Endothelial cell of umbilical vein (primary cell): ENCODE results near the gene USP6. TPM values are rescaled to one million over a fixed set of nuclear protein-coding genes. Genes with fewer than 3 reads are reported as not detected.
"Not testable (repeated sequence)": the region's sequence is repeated elsewhere in the genome, so short reads cannot be mapped to it uniquely, and the experiment has no call there.

ENCODE experiments used
- BruUV-seq: library from RNA; stranded (reverse); fragments of 400-500 nt; replicated peaks from 2 replicates; lab custom pipeline; 2021; lab: Mats Ljungman, UMichigan
- CTCF ChIA-PET: fragments of 300-600, 350-600 bp; sonication (Branson Sonifier 250); formaldehyde crosslinking; loops from one replicate; lab custom pipeline; 2021; ENCODE audit warnings: antibody characterized with exemption, inconsistent platforms; lab: Charles Lee
- POLR2A ChIA-PET: fragments of 300-600, 350-600 bp; sonication (Branson Sonifier 250); formaldehyde crosslinking; loops from one replicate; lab custom pipeline; 2021; ENCODE audit warnings: antibody characterized with exemption, inconsistent platforms; lab: Charles Lee
- DNase-seq: peaks from one replicate; pipeline ENCODE4 v3.0.0-alpha.2; 2011; ENCODE audit warnings: low read depth, low spot score
- FAIRE-seq: peaks from 2 replicates; lab custom pipeline; 2011; peaks lifted over from hg19 to GRCh38; lab: Jason Lieb, UNC
- H2AFZ ChIP-seq: 2 replicates; pipeline ENCODE4 v1.6.0; 2012; ENCODE audit warnings: low read depth, low read length, control low read depth, inconsistent platforms
- H3K27ac ChIP-seq: 2 replicates; pipeline ENCODE4 v1.5.1; 2011; ENCODE audit warnings: low read depth, mild to moderate bottlenecking, control low read depth, low read length, moderate library complexity; ENCODE audit not compliant: insufficient read depth
- H3K27me3 ChIP-seq, 2 experiments: 2 replicates each; pipeline versions ENCODE4 v1.6.0 to v1.6.1; 2011; ENCODE audit warnings: low read length in 2 of 2, mixed read lengths in 1 of 2; ENCODE audit not compliant: control insufficient read depth in 2 of 2, insufficient read depth in 2 of 2
- H3K36me3 ChIP-seq, 2 experiments: 2 replicates in 1 of 2; 3 replicates in 1 of 2; pipeline ENCODE4 v1.5.1; 2011; ENCODE audit warnings: low read length in 2 of 2, mild to moderate bottlenecking in 1 of 2, moderate library complexity in 1 of 2; ENCODE audit not compliant: control insufficient read depth in 2 of 2, insufficient read depth in 2 of 2; ENCODE audit errors: extremely low read depth in 1 of 2
- H3K4me1 ChIP-seq: 3 replicates; pipeline ENCODE4 v1.5.1; 2011; ENCODE audit warnings: mild to moderate bottlenecking, low read length; ENCODE audit not compliant: control insufficient read depth, insufficient read depth; ENCODE audit errors: extremely low read depth
- H3K4me2 ChIP-seq: 2 replicates; pipeline ENCODE4 v1.6.1; 2011; ENCODE audit warnings: low read length, control low read depth, mixed read lengths; ENCODE audit not compliant: insufficient read depth
- H3K4me3 ChIP-seq, 3 experiments: fragments of 200-600 bp in 1 of 3; sonication (generic), shearing (Covaris generic) in 1 of 3; replicated peaks in 1 of 3; 2 replicates each; pipeline ENCODE4 v1.5.1; 2011 to 2016; ENCODE audit warnings: control low read depth in 3 of 3, low read length in 3 of 3, mild to moderate bottlenecking in 2 of 3, inconsistent platforms in 1 of 3, low read depth in 1 of 3, moderate library complexity in 1 of 3; ENCODE audit not compliant: insufficient read depth in 1 of 3
- H3K79me2 ChIP-seq: 2 replicates; pipeline ENCODE4 v1.6.0; 2012; ENCODE audit warnings: low read length, inconsistent platforms; ENCODE audit not compliant: control insufficient read depth, insufficient read depth
- H3K9ac ChIP-seq: replicated peaks from 2 replicates; pipeline ENCODE3; 2011; ENCODE audit warnings: low read length, control low read depth; ENCODE audit not compliant: insufficient read depth; ENCODE audit errors: extremely low read depth
- H3K9me1 ChIP-seq: replicated peaks from 3 replicates; pipeline ENCODE4 v1.6.0; 2011; ENCODE audit warnings: mild to moderate bottlenecking, low read length; ENCODE audit not compliant: control insufficient read depth, insufficient read depth; ENCODE audit errors: extremely low read depth
- H3K9me3 ChIP-seq: replicated peaks from 2 replicates; pipeline ENCODE4 v1.5.1; 2012; ENCODE audit warnings: low read length, inconsistent platforms; ENCODE audit not compliant: control insufficient read depth, insufficient read depth
- H4K20me1 ChIP-seq: replicated peaks from 2 replicates; pipeline ENCODE3; 2011; ENCODE audit warnings: mild to moderate bottlenecking, low read length; ENCODE audit not compliant: control insufficient read depth, insufficient read depth; ENCODE audit errors: extremely low read depth
- EZH2 ChIP-seq: IDR thresholded peaks from 2 replicates; pipeline ENCODE4 v1.6.1; 2012; ENCODE audit warnings: borderline replicate concordance, low read depth, mild to moderate bottlenecking, moderate library complexity, low read length, inconsistent platforms; ENCODE audit not compliant: severe bottlenecking
- FOS ChIP-seq: IDR thresholded peaks from 2 replicates; pipeline ENCODE4 v1.6.1; 2011; ENCODE audit warnings: mild to moderate bottlenecking, low read length, moderate library complexity, borderline replicate concordance; ENCODE audit not compliant: insufficient read depth
- GATA2 ChIP-seq: IDR thresholded peaks from 2 replicates; pipeline ENCODE4 v1.7.0; 2011; ENCODE audit warnings: low read depth, mild to moderate bottlenecking, moderate library complexity, mixed read lengths, low read length; ENCODE audit not compliant: insufficient read length, insufficient read depth
- JUN ChIP-seq: IDR thresholded peaks from 2 replicates; pipeline ENCODE4 v1.6.1; 2011; ENCODE audit warnings: borderline replicate concordance, low read depth; ENCODE audit not compliant: insufficient read length, insufficient read depth
- MYC ChIP-seq: IDR thresholded peaks from one replicate; pipeline ENCODE4 v1.6.1; 2011; ENCODE audit warnings: mild to moderate bottlenecking, low read depth, low read length
- POLR2A ChIP-seq: IDR thresholded peaks from 2 replicates; pipeline ENCODE4 v1.6.1; 2012; ENCODE audit warnings: low read depth, mild to moderate bottlenecking, control low read depth, low read length
- POLR2AphosphoS5 ChIP-seq: IDR thresholded peaks from 2 replicates; pipeline ENCODE4 v1.6.1; 2012; ENCODE audit warnings: low read depth, mild to moderate bottlenecking, control low read depth, low read length, moderate library complexity; ENCODE audit not compliant: insufficient read depth
- dilution Hi-C: fragments of 300-500 bp; cut with MboI; formaldehyde crosslinking; loops from one replicate; pipeline ENCODE4 v1.15.0; 2019; ENCODE audit warnings: low sequenced_read_pairs; ENCODE audit not compliant: extremely low pct_ligation_motif_present
- intact Hi-C: fragments of 100-400 bp; cut with micrococcal nuclease; formaldehyde crosslinking; loops from one replicate; pipeline ENCODE4 v1.10.0; 2022
- polyA plus RNA-seq, 4 experiments: library from polyadenylated mRNA; depleted of rRNA in 3 of 4; stranded (reverse) in 3 of 4; unstranded in 1 of 4; fragments of >200 nt; gene quantifications; 2 replicates each; pipeline versions ENCODE4 v1.2.1 to v1.2.3, GENCODE V29; 2011 to 2012; ENCODE audit warnings: missing spikeins in 1 of 4
- total RNA-seq: library from RNA; stranded (reverse); gene quantifications from 2 replicates; pipeline ENCODE4 v1.2.3, GENCODE V29; 2021
- TF ChIP-seq, protein P1 (sequence below): IDR thresholded peaks from 2 replicates; pipeline ENCODE4 v1.6.1; 2011; ENCODE audit not compliant: insufficient read depth, insufficient read length
- TF ChIP-seq, protein P2 (sequence below), 2 donors: IDR thresholded peaks; 1 replicate in 1 of 2; 2 replicates in 1 of 2; pipeline ENCODE4 v1.5.1; 2011; ENCODE audit warnings: low read length in 2 of 2, mild to moderate bottlenecking in 2 of 2, moderate library complexity in 2 of 2, control low read depth in 1 of 2, inconsistent platforms in 1 of 2, low read depth in 1 of 2; ENCODE audit not compliant: insufficient read depth in 1 of 2; ENCODE audit errors: extremely low read depth in 1 of 2

USP6 gene
- total and polyA plus RNA-seq, 2 donors (not counting 3 experiments of a cell fraction or from before 2014, with no cell fraction given), result under 0.01 to 0.15 TPM

DNA sequence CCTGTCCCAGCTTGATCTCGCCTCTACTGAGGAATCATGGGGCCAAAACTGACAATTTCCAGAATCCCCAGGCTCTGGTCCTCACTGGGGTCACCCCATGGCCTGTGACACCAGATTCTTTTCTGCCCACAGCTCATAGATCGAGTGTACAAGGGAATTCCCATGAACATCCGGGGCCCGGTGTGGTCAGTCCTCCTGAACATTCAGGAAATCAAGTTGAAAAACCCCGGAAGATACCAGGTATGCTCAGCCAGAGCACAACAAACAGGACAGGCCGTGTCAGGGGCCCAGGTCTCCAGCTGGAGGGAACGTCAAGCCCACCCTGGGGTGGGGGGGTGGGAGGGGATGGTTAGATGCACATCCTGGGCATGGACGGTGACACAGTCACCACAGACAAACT lies 17.5 kb downstream of the USP6 start:
- H3K4me2 ChIP-seq, result no peak overlapping the region
- dilution Hi-C loops (no loop called here), intact Hi-C loops (no loop called here)
- DNase-seq (no peak), FAIRE-seq (no peak)
- no peaks in the 10 kb centered on the region for H3K9me1 ChIP-seq
- no peak overlapping the region for H3K4me3 ChIP-seq
- no peaks in the 10 kb centered on the region for H4K20me1 ChIP-seq
- BruUV-seq, result no TSS peak
- H2AFZ ChIP-seq, result no peak overlapping the region
- no peaks in the 10 kb centered on the region for H3K36me3 ChIP-seq
- H3K9me3 ChIP-seq, result no peaks in the 10 kb centered on the region
- H3K9ac ChIP-seq, result no peak overlapping the region
- H3K79me2 ChIP-seq, result no peaks in the 10 kb centered on the region
- POLR2A ChIA-PET, result no interaction called here
- no peaks in the 10 kb centered on the region for H3K27me3 ChIP-seq
- H3K27ac ChIP-seq, result no peak overlapping the region
- CTCF ChIA-PET, result no interaction called here
- no peaks in the 10 kb centered on the region for H3K4me1 ChIP-seq
- TF ChIP-seq EZH2 (no peak), GATA2 (no peak), JUN (no peak), MYC (no peak), POLR2A (no peak), FOS (no peak), POLR2AphosphoS5 (no peak)
- TF ChIP-seq, protein P1, sequence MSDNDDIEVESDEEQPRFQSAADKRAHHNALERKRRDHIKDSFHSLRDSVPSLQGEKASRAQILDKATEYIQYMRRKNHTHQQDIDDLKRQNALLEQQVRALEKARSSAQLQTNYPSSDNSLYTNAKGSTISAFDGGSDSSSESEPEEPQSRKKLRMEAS, result no peak
- TF ChIP-seq, protein P2, sequence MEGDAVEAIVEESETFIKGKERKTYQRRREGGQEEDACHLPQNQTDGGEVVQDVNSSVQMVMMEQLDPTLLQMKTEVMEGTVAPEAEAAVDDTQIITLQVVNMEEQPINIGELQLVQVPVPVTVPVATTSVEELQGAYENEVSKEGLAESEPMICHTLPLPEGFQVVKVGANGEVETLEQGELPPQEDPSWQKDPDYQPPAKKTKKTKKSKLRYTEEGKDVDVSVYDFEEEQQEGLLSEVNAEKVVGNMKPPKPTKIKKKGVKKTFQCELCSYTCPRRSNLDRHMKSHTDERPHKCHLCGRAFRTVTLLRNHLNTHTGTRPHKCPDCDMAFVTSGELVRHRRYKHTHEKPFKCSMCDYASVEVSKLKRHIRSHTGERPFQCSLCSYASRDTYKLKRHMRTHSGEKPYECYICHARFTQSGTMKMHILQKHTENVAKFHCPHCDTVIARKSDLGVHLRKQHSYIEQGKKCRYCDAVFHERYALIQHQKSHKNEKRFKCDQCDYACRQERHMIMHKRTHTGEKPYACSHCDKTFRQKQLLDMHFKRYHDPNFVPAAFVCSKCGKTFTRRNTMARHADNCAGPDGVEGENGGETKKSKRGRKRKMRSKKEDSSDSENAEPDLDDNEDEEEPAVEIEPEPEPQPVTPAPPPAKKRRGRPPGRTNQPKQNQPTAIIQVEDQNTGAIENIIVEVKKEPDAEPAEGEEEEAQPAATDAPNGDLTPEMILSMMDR (IDR thresholded peaks at IDR 0.05; ENCODE audit: extremely low read depth in 1 of 2, insufficient read depth in 1 of 2, low read depth in 1 of 2, low read length in 2 of 2), result no peak

DNA sequence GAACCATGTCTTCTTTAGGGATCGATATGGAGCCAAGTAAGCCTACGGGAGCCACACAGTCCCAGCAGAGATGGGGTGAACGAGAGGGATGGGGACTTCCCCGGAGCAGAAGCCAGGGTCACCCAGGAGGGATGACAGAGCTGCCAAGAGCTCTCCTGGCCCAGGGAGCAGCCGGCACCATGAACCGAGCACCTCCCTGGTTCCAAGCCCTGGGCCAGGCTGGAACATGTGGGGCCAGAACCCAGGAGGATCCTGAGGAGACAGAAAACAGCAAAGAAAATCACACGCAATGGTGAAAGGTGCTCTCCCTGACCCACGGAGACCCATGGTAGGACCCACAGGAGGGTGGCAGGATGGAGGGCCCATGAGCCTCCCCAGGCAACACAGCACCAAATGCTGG lies 18.1 kb downstream of the USP6 start:
- H4K20me1 ChIP-seq, H3K4me1 ChIP-seq, H3K9ac ChIP-seq, H3K9me1 ChIP-seq, CTCF ChIA-PET, dilution Hi-C loops, H3K4me3 ChIP-seq, H3K4me2 ChIP-seq, H3K27ac ChIP-seq, H2AFZ ChIP-seq, FAIRE-seq, DNase-seq, intact Hi-C loops, H3K27me3 ChIP-seq, H3K9me3 ChIP-seq, POLR2A ChIA-PET, BruUV-seq, H3K79me2 ChIP-seq, H3K36me3 ChIP-seq: not testable (repeated sequence)

DNA sequence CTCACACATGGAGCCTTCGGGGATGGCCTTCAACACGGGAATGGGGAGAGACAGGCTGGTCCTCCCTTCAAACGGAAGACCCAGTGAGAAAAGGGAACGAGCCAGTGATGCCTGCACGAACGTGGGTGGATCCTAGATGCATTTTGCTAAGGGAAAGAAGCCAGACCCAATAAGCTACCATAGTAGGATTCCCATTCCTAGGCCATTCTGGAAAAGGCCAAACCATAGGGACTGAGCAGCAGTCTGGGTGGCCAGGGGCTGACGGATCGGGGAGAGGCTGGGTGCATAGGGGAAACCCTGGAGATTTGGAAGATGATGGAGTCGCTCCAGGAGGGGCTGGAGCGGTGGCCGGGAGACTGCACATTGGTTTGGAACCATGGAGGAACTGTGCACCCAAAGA lies 18.7 kb downstream of the USP6 start:
- H3K9me3 ChIP-seq, H4K20me1 ChIP-seq, H3K27me3 ChIP-seq, H3K79me2 ChIP-seq, H3K4me3 ChIP-seq, H3K36me3 ChIP-seq, H2AFZ ChIP-seq, FAIRE-seq, BruUV-seq, dilution Hi-C loops, H3K9me1 ChIP-seq, H3K4me1 ChIP-seq, DNase-seq, H3K9ac ChIP-seq, H3K27ac ChIP-seq, H3K4me2 ChIP-seq, CTCF ChIA-PET, POLR2A ChIA-PET, intact Hi-C loops: not testable (repeated sequence)
